Testis (tissue), 3 donors: ENCODE data around the gene IRF5. TPM values are rescaled to one million over a fixed set of nuclear protein-coding genes. Genes with fewer than 3 reads are reported as not detected.
"Not testable (repeated sequence)": the region's sequence is repeated elsewhere in the genome, so short reads cannot be mapped to it uniquely, and the experiment has no call there.

Experiments used
- DNase-seq: peaks from one replicate; pipeline ENCODE4 v3.0.0-alpha.2; 2019
- H3K27ac ChIP-seq, 2 donors: fragments of 200-600 bp; sonication (generic); one replicate each; pipeline ENCODE4 v1.5.1; 2019
- H3K27me3 ChIP-seq: fragments of 200-600 bp; sonication (generic); one replicate; pipeline ENCODE4 v1.5.1; 2019
- H3K36me3 ChIP-seq: fragments of 200-600 bp; sonication (generic); one replicate; pipeline ENCODE4 v1.5.1; 2017; ENCODE audit warnings: low read depth; ENCODE audit errors: missing control alignments
- H3K4me1 ChIP-seq: fragments of 200-600 bp; sonication (generic); one replicate; pipeline ENCODE4 v1.5.1; 2019
- H3K4me3 ChIP-seq, 2 donors: fragments of 200-600 bp; sonication (generic); one replicate each; pipeline ENCODE4 v1.5.1; 2017 to 2019
- H3K9me3 ChIP-seq: fragments of 200-600 bp; sonication (generic); one replicate; pipeline ENCODE4 v1.5.1; 2017
- POLR2A ChIP-seq: fragments of 450-650 bp; IDR thresholded peaks from one replicate; pipeline ENCODE4 v1.6.1; 2017; ENCODE audit warnings: antibody characterized with exemption, mild to moderate bottlenecking, moderate library complexity
- WGBS, 2 donors: methylation state at CpG; one replicate each; pipeline ENCODE4 v1.1.5; 2018; 5-methylcytosine and 5-hydroxymethylcytosine counted together
- intact Hi-C: fragments of 100-400 bp; cut with DNase I; formaldehyde crosslinking; loops from one replicate; pipeline ENCODE4 v1.15.1; 2023; ENCODE audit warnings: low total_unique reads
- polyA plus RNA-seq: library from polyadenylated mRNA; stranded (reverse); fragments of 350-450 nt; fragmentation: Illumina TruSeq; extraction: RNeasy Lipid Tissue Mini Kit (QIAGEN cat#74804); gene quantifications from one replicate; pipeline ENCODE4 v1.2.3, GENCODE V29; 2014; ENCODE audit warnings: low read depth, low replicate concordance; ENCODE audit not compliant: insufficient read depth
- total RNA-seq, 2 donors: library from RNA; depleted of rRNA; stranded (reverse); fragments of >200 nt; gene quantifications; one replicate each; pipeline ENCODE4 v1.2.3, GENCODE V29; 2016
- TF ChIP-seq, protein P1 (sequence below), 3 experiments: fragments of 450-650 bp in 2 of 3; fragments of 200-600 bp in 1 of 3; sonication (generic) in 1 of 3; IDR thresholded peaks; one replicate each; pipeline ENCODE4 v1.5.1; 2016 to 2019; ENCODE audit warnings: antibody characterized with exemption in 3 of 3, mild to moderate bottlenecking in 2 of 3, moderate library complexity in 1 of 3

The IRF5 gene
- total and polyA plus RNA-seq, 3 donors from 2014 or later, result 2.9 to 5.6 (median 4.6) TPM

DNA sequence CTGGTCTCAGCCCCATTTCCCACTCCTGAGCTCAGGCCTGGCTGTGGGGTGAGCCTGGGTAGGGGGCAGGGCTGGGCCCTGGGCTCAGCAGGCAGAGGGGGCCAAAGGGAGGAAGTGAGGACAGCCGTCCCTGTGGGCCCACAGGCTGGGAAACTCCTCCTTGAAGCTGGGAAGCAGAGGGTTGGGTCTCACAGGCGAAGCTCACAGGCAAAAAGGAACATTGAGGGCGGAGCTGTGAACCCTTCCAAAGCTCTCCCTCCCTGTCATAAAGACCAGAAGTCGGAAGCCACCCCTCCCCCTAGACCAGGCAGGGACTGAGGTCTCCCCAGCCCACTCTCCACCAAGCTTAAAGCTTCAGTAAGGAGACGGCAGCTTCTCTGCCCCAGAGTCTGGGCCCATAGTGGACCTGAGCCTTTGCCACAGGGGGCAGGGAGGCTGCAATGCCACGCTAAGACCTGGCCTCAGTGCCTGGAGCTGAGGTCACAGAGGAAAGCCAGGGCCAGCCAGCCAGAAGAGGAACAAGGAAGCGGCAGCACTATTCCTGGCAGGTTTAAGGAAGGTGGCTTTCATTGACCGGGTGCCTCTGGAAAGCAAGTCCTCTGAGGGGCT is 26.2 kb upstream of the IRF5 start:
- intact Hi-C loops, result no loop called here
- Histone ChIP-seq H3K4me1 (peaks cover 3% of the 10 kb centered on the region), H3K27ac (no peak overlapping the region), H3K36me3 (no peaks in the 10 kb centered on the region), H3K27me3 (no peaks in the 10 kb centered on the region), H3K4me3 (no peak overlapping the region), H3K9me3 (no peaks in the 10 kb centered on the region)
- 64 to 85% methylated on average over 7 to 8 of the region's 8 CpGs for WGBS, 2 donors
- TF ChIP-seq POLR2A, result no peak
- TF ChIP-seq, protein P1, sequence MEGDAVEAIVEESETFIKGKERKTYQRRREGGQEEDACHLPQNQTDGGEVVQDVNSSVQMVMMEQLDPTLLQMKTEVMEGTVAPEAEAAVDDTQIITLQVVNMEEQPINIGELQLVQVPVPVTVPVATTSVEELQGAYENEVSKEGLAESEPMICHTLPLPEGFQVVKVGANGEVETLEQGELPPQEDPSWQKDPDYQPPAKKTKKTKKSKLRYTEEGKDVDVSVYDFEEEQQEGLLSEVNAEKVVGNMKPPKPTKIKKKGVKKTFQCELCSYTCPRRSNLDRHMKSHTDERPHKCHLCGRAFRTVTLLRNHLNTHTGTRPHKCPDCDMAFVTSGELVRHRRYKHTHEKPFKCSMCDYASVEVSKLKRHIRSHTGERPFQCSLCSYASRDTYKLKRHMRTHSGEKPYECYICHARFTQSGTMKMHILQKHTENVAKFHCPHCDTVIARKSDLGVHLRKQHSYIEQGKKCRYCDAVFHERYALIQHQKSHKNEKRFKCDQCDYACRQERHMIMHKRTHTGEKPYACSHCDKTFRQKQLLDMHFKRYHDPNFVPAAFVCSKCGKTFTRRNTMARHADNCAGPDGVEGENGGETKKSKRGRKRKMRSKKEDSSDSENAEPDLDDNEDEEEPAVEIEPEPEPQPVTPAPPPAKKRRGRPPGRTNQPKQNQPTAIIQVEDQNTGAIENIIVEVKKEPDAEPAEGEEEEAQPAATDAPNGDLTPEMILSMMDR (IDR thresholded peaks at IDR 0.05), result no peak
- DNase-seq, result no peak

DNA sequence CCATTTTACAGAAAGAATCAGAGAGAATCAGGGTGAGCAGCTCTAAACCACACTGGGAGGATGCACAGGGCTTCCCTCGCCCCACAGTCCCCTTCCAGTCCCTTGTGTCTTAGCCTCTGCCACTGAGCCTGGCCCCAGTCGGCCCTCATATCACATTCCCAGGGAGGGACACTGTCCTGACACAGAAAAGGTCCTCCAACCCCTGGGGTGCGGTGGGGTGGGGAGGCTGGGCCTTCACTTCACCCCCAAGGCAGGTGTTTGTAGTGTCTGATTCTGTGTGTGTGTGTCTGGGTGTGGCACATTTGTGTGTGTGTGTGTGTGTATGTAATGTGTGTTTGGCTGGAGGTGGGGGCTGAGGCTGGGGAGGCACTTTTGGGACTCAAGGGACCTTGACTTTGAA is 25.4 kb upstream of the IRF5 start:
- Histone ChIP-seq H3K4me3 (no peak overlapping the region), H3K27ac (no peak overlapping the region), H3K27me3 (no peaks in the 10 kb centered on the region), H3K36me3 (no peaks in the 10 kb centered on the region), H3K9me3 (no peaks in the 10 kb centered on the region), H3K4me1 (peaks cover 3% of the 10 kb centered on the region)
- intact Hi-C loops, result no loop called here
- DNase-seq, result no peak
- 72 to 100% methylated on average over 1 to 3 of the region's 3 CpGs for WGBS, 2 donors
- no peak for TF ChIP-seq POLR2A
- TF ChIP-seq, protein P1 (IDR thresholded peaks at IDR 0.05), result no peak

DNA sequence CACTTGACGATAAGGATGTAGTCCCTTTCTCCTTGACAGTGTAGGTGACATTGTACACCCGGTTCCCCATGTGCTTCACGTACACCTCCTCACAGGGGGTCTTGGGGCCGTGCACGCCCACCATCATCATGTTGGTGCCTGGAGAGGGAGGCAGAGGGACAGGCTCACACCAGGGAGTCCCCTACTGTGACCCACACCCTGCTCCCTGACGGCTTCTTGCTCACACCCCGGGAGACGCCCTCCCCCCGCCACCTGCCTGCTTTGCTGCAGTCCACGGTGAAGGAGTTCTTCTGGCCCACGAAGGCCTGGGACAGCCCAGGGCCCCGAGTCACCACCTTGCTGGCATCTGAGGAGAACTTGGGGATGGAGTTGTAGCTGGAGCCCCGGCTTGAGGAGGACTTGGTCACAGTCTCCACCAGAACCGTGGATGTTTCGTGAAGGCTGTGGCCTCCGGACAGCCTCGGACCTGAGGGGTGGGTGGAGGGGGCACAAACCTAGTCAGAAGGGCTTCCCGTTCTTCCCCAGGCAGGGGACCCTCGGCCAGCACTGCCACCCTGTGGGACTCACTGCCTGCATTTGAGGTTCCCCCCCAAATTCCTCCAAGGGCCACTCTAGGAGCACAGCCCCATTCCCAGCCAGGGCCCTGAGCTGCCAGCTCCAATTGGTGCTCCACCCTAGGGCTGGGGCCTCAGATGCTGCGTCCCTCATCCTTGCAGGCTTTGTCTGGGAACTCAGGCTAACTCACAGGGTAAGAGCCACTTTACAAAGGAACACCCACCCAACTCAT is 24.8 kb upstream of the IRF5 start:
- intact Hi-C loops, H3K9me3 ChIP-seq, H3K27ac ChIP-seq, H3K27me3 ChIP-seq, H3K36me3 ChIP-seq, DNase-seq, H3K4me3 ChIP-seq, H3K4me1 ChIP-seq: not testable (repeated sequence)
- 100% methylated on average over 5 of the region's 20 CpGs; no CpG with 5 or more reads in 1 of the 2 donors for WGBS, 2 donors

DNA sequence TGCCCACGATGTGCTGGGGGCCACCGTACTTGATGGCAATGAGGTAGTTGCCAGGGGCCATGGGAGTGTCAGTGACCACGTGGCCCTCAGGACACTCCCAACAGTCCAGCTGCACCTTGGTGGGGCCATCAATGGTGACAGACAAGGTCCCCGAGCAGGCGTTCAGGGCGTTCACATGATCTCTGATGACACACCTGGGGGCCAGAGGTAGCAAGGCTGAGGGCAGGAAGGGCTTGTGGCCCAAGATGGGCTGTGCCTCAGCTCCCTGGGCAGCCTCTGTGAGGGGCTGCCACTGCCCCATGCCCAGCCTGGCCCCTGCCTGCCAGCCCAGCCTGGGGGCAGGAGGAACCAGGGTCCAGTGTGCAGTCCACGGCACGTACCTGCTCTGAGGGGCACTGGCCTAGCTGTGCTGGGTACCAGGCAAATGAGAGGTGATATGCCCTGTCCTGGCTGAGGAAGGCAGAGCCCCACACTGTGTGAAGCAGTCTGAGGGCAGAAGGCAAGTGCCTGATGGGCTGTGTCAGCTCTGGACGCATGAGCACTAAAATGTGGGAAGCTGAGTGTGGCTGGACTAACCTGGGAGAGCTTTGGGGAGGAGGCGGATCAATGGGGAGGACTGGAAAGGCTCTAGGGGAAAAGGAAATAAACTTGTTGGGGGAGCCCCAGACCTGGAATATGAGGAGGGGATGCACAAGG is 23.7 kb upstream of the IRF5 start:
- H3K27me3 ChIP-seq, result no peaks in the 10 kb centered on the region
- H3K36me3 ChIP-seq, result no peaks in the 10 kb centered on the region
- no peak for TF ChIP-seq POLR2A
- TF ChIP-seq, protein P1 (IDR thresholded peaks at IDR 0.05), result no peak
- no peak overlapping the region for H3K4me3 ChIP-seq
- WGBS, 2 donors, result 64 to 84% methylated on average over 5 to 9 of the region's 10 CpGs
- H3K27ac ChIP-seq, result no peak overlapping the region
- DNase-seq, result no peak
- intact Hi-C loops, result no loop called here
- peaks cover 3% of the 10 kb centered on the region for H3K4me1 ChIP-seq
- H3K9me3 ChIP-seq, result no peaks in the 10 kb centered on the region

DNA sequence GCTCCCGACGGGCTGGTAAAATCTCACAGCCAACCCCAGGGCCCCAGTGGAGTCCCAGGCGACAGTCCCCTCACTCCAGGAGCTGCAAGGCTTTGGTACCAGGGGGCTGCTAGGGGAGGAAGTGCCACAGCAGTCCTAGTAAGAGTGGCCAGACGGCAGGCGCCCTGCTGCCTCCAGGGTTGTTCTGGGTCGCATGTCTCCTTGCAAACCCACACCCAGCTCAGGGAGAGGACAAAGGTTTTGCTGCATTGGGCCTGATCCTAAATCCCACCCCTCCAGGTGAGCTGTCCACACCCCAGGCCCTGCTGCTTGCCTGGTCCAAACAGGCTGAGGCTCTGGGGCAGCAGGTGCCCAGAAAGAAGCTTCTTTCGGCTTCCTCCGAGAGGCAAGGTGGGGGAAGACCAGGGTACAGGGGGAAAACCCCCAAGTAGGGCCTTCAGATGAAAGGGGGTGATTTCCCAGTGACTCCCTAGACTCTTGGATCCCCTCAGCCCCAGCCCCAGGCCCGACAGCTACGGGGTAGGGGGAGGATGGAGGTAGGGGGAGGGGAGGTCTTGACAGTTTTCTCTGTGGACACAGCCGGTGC is 23.1 kb upstream of the IRF5 start:
- Histone ChIP-seq H3K36me3 (no peaks in the 10 kb centered on the region), H3K27ac (no peak overlapping the region), H3K27me3 (no peaks in the 10 kb centered on the region), H3K4me3 (no peak overlapping the region), H3K4me1 (peaks cover 3% of the 10 kb centered on the region), H3K9me3 (no peaks in the 10 kb centered on the region)
- 43 to 51% methylated on average over 8 to 11 of the region's 11 CpGs for WGBS, 2 donors
- intact Hi-C loops, result no loop called here
- TF ChIP-seq, protein P1 (IDR thresholded peaks at IDR 0.05), result no peak
- TF ChIP-seq POLR2A, result no peak
- no peak for DNase-seq
